ENCODE results near the gene ENTREP1.

Gene ENTREP1

GRCh38 chr9:69357821-69358220, 32.8 kb downstream of the ENTREP1 start:
- H3K4me3 ChIP-seq = no peak overlapping the region
- H3K27ac ChIP-seq = peak overlapping the region; percentile 42 to 52
- no peaks in the 10 kb centered on the region for H3K27me3 ChIP-seq
- H3K9me3 ChIP-seq = no peaks in the 10 kb centered on the region
- H3K4me1 ChIP-seq = peaks cover 0 to 23% (median 14%) of the 10 kb centered on the region in 4 donors
- DNase-seq = no peak
- TF ChIP-seq, protein P1, sequence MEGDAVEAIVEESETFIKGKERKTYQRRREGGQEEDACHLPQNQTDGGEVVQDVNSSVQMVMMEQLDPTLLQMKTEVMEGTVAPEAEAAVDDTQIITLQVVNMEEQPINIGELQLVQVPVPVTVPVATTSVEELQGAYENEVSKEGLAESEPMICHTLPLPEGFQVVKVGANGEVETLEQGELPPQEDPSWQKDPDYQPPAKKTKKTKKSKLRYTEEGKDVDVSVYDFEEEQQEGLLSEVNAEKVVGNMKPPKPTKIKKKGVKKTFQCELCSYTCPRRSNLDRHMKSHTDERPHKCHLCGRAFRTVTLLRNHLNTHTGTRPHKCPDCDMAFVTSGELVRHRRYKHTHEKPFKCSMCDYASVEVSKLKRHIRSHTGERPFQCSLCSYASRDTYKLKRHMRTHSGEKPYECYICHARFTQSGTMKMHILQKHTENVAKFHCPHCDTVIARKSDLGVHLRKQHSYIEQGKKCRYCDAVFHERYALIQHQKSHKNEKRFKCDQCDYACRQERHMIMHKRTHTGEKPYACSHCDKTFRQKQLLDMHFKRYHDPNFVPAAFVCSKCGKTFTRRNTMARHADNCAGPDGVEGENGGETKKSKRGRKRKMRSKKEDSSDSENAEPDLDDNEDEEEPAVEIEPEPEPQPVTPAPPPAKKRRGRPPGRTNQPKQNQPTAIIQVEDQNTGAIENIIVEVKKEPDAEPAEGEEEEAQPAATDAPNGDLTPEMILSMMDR (IDR thresholded peaks at IDR 0.05) = no peak
- intact Hi-C loops (cut with DNase I; ENCODE audit: low total_unique reads) = no loop called here
- no peaks in the 10 kb centered on the region for H3K36me3 ChIP-seq

GRCh38 chr9:69363191-69363590, 38.2 kb downstream of the ENTREP1 start:
- no peaks in the 10 kb centered on the region for H3K4me1 ChIP-seq
- H3K27me3 ChIP-seq = no peaks in the 10 kb centered on the region
- no peaks in the 10 kb centered on the region for H3K9me3 ChIP-seq
- TF ChIP-seq, protein P1 (IDR thresholded peaks at IDR 0.05) = no peak
- H3K27ac ChIP-seq = no peak overlapping the region
- no peak for DNase-seq
- H3K36me3 ChIP-seq = no peaks in the 10 kb centered on the region
- intact Hi-C loops (cut with DNase I; ENCODE audit: low total_unique reads) = no loop called here
- no peak overlapping the region for H3K4me3 ChIP-seq

GRCh38 chr9:69364510-69365150, 39.6 kb downstream of the ENTREP1 start:
- Histone ChIP-seq H3K4me3 (no peak overlapping the region), H3K36me3 (no peaks in the 10 kb centered on the region), H3K27me3 (no peaks in the 10 kb centered on the region), H3K9me3 (no peaks in the 10 kb centered on the region), H3K27ac (no peak overlapping the region), H3K4me1 (no peaks in the 10 kb centered on the region)
- intact Hi-C loops (cut with DNase I; ENCODE audit: low total_unique reads) = no loop called here
- no peak for DNase-seq
- TF ChIP-seq, protein P1 (IDR thresholded peaks at IDR 0.05) = no peak

GRCh38 chr9:69370430-69370829, 45.4 kb downstream of the ENTREP1 start:
- no peaks in the 10 kb centered on the region for H3K9me3 ChIP-seq
- H3K27ac ChIP-seq = no peak overlapping the region
- no peak overlapping the region for H3K4me3 ChIP-seq
- TF ChIP-seq, protein P1 (IDR thresholded peaks at IDR 0.05) = no peak
- no peaks in the 10 kb centered on the region for H3K4me1 ChIP-seq
- no peak for DNase-seq
- no peaks in the 10 kb centered on the region for H3K36me3 ChIP-seq
- intact Hi-C loops (cut with DNase I; ENCODE audit: low total_unique reads) = no loop called here
- no peaks in the 10 kb centered on the region for H3K27me3 ChIP-seq

DNA sequence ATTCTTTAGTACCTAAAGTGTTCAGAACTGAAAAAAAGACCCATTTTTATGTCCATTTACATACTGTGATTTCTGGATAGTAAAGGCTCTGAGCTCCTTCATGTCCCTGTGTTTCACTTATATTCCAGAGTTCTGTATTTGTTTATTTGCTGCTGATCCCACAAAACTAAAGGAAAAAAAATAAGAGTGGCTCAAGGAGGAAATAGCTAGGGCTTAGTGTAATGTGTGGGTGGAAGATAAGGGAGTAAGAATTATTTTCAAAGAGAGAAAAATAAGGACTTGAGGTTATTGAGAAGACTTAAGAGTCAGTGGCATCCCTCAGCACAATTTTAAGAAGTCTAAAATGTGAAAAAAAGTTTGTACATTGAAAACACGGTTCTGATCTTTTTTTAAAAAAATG, 46.0 kb downstream of the ENTREP1 start:
- DNase-seq = no peak
- intact Hi-C loops (cut with DNase I; ENCODE audit: low total_unique reads) = no loop called here
- Histone ChIP-seq H3K4me1 (peaks cover 0 to 1% (median 0%) of the 10 kb centered on the region in 4 donors), H3K36me3 (no peaks in the 10 kb centered on the region), H3K4me3 (no peak overlapping the region), H3K9me3 (no peaks in the 10 kb centered on the region), H3K27ac (no peak overlapping the region), H3K27me3 (no peaks in the 10 kb centered on the region)
- TF ChIP-seq, protein P1 (IDR thresholded peaks at IDR 0.05) = no peak
